ENCODE data around the gene STK35.
A peak's percentile ranks its signal among the peaks of the same experiment; 100 is the strongest.

STK35 gene

GRCh38 chr20:2101057-2101864 lies at the start of gene STK35:
Gene STK35, plus strand, starts transcription at chr20:2101827. Its CDS starts 55 bp downstream, at chr20:2101882.
- DNase-seq = no peak

DNA sequence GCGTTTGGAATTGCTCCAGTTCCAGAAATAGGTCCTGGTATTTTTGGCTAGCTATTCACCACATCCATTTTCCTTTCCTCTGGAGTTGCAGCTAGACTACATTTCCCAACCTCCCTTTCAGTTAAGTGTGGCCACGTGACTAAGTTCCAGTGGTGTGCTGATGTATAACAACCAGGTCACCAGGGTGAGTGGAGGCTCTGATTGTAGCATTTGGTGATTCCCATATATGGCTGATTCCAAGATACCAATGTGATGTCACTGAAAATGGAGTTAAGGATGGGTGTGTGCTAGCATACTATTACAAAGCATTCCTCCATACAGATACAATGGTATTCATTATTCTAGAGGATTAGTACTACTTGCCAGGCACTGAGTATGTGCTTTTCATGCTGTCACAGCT lies 49.7 kb upstream of the STK35 start:
- DNase-seq = no peak

DNA sequence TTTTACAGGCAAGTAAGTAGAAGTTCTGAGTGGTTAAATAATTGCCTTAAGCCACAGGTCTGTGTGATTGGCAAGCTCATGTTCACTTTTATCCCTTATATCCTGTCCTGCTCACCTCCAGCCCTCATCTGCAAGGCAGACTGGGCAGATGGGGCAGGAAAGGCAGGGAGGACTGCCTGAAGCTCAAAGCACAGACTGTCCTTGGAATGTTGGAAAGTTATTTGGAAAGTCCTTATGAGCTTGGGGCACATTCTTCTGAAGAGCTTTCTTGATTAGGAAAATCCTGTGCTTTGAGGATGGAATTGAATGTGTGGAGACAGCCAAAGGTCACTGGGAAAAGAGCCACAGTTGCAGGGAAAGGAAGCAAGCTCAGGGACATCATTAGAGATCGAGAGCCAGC lies 48.9 kb upstream of the STK35 start:
- no peak for DNase-seq

GRCh38 chr20:2053615-2054014 lies 48.0 kb upstream of the STK35 start:
- no peak for DNase-seq

DNA sequence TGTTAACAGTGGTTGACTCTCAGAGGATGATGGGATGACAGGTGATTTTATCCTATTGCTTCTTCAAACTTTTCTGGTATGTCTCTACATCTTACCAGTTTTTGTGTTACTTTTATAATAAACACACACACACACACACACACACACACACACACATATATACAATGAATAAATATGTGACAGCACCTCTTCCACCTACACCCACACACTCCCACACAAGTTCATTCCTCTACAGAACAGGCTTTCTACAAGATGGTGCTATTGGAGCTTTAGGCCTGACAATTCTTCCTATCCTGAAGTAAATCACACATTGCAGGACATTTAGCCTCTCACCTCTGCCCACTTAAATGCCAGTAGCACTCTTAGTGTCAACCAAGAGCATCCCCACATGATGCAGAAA lies 46.7 kb upstream of the STK35 start:
- DNase-seq = no peak

GRCh38 chr20:2059411-2059810 lies 42.2 kb upstream of the STK35 start:
- no peak for DNase-seq

- no peak for DNase-seq
Observed at GRCh38 chr20:2065099-2065498, 36.5 kb upstream of the STK35 start.

DNA sequence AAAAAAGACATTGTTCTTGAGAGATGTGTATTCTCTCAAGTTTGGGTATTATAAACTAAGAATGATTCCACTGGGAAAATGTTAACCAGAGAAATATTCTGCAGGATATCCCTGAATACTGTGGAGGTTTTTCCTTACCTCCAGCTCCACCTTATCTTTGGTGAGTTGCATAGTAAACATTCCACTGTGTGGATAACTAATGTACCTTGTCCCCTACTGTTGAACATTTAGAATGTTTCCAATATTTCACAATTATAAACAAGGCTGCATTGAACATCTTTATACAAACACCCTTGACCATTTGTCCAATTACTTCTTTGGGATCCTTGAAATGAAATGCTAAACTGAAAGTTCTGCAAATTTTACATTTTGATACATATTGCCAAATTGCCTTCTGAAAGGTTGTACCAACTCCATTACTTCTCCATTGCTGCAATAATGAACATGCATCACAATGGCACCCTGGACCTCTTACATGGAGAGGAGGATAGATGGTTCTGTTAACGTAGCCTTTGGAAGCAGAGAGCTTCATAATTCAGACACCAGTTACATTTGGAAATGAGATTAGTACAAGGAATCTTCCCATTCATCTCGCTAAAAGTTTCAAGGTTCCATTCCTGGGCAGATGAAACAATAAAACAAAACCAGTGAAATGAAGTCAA lies 35.0 kb upstream of the STK35 start:
- DNase-seq = no peak

DNA sequence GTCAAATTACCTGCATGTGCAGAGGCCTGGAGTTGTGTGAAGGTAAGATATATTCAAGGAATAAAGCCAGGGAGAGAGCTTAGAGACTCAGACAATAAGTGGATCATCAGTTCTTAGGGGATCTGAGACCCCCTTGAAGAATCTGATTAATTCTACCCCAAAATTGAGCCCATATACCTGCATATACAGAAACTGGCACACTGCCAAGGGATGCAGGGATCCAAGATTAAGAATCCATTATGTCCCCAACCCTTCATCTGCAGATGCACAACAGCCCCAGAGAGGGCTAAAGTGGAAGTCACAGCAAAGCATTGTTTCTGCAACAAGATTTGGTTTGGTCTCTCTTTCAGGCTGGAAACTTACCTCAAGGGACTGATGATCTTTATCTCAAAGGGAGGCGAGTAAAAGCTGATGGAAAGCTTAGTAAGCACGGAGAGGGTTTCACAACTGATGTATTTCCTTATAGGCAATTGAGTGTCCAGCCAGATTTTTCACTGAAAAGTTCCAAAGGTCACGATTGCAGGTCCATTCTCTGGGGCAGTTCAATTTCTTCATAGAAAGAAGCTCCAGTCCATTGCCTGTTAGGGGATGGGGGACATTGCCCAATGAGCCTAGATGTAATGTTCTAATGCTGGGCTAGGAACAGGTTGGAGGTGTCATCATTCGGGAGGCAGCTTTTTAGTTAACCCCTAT lies 20.9 kb upstream of the STK35 start:
- no peak for DNase-seq

GRCh38 chr20:2084703-2085102 lies 16.9 kb upstream of the STK35 start:
- DNase-seq = no peak

GRCh38 chr20:2086177-2086979 lies 15.2 kb upstream of the STK35 start:
- DNase-seq = no peak

GRCh38 chr20:2086980-2087377 lies 14.6 kb upstream of the STK35 start:
- no peak for DNase-seq

DNA sequence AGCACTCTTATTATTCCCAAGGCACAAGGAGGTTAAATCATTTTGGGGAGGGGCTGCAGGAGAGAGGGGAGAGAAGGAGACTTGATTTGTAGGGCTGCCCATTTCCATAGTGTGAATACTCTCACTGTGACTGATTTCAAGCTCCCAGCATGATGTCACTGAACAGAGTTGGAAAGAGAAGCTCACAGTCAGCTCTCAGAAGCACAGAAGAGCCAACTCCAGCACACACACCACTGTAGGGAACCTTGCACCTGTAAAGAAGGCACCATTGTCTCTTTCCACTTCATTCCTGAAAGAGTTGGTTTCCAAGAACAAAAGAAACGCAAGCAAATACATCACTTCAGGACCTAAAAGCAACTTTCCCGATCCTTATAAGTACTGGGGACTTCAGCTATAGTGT lies 12.7 kb upstream of the STK35 start:
- no peak for DNase-seq

DNA sequence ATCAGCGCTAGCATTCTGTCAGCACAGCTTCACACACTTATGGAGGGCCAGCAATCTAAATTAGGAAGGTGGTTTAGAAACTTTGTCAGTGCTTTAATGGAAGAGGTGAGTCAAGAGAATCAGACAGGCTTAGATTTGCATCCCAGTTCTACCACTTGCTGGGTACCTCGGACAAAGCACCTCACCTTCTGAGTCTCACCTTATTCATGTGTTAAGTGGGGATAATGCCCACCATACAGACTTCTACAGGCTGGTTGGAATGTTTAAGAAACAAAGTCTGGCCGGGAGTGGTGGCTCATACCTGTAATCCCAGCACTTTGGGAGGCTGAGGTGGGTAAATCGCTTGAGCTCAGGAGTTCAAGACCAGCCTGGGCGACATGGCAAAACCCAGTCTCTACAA lies 12.2 kb upstream of the STK35 start:
- DNase-seq = no peak

GRCh38 chr20:2093159-2093781 lies 8.4 kb upstream of the STK35 start:
- peak; percentile 38 for DNase-seq

GRCh38 chr20:2093883-2094282 lies 7.7 kb upstream of the STK35 start:
- DNase-seq = no peak

- DNase-seq = peak; percentile 94
Observed at GRCh38 chr20:2101865-2102584, 398 bp downstream of the STK35 start.

GRCh38 chr20:2102585-2103460 lies 1.2 kb downstream of the STK35 start:
- DNase-seq = peak; percentile 87

- DNase-seq = no peak
Observed at GRCh38 chr20:2103461-2104153, 2.0 kb downstream of the STK35 start.

DNA sequence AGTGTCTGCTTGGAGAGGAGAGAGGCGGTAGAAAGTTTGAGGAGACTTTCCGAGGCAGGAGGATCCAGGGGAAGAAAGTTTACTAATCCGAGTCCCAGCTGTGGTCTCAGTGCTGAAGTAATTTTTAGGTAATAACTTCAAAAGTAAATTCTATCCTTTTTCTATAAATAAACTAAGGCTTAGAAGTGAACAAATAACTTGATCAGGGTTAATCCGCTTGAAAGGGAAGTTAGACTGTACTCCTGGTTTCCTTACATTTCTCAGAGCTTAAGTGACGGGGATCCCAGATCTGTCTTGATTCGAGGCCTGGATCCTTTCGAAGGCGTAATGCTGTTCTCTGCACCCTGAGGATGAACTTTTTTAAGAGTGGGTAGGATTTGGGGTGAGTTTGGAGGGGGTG lies 2.6 kb downstream of the STK35 start:
- DNase-seq = no peak
